Measurements from ENCODE around the gene OR6C76. TPM values are rescaled to one million over a fixed set of nuclear protein-coding genes. Genes with fewer than 3 reads are reported as not detected.

The OR6C76 gene
- total RNA-seq, 1 experiment from 2014 or later = not detected

DNA sequence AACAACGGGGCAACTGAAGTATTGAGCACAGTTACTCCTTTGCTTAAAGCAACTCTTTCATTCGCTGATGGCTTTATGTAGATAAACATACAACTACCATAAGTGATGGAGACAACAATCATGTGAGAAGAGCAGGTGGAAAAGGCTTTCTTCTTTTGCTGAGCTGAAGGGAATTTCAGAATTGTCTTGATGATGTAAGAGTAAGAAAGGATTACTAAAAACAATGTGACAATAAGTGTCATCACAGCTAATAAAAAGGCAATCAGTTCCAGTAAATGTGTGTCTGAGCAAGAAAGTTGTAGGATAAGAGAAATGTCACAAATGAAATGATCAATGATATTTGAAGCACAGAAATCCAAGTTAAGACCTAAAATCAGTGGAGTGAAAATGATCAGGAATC is 43.2 kb downstream of the OR6C76 start:
- no peak overlapping the region for H3K9ac ChIP-seq (ENCODE audit: low read length)
- H3K9me2 ChIP-seq (replicated peaks; ENCODE audit: low read length) = no peaks in the 10 kb centered on the region
- intact Hi-C loops (cut with micrococcal nuclease) = no loop called here
- no peak overlapping the region for H2AFZ ChIP-seq (ENCODE audit: low read length)
- no peaks in the 10 kb centered on the region for H3K79me2 ChIP-seq (ENCODE audit: low read length)
- H3K4me3 ChIP-seq (ENCODE audit: low read length) = no peak overlapping the region
- no peaks in the 10 kb centered on the region for H3F3A ChIP-seq (ENCODE audit: low read length, unreplicated experiment)
- H3K4me1 ChIP-seq (ENCODE audit: insufficient read depth, low read length) = peaks cover 16% of the 10 kb centered on the region
- H3K4me2 ChIP-seq (ENCODE audit: low read length) = no peak overlapping the region
- ATAC-seq = no peak
- H3K9me3 ChIP-seq (ENCODE audit: low read length) = no peaks in the 10 kb centered on the region
- CTCF ChIA-PET = no interaction called here
- no peaks in the 10 kb centered on the region for H4K20me1 ChIP-seq (ENCODE audit: low read length)
- no TSS peak for BruUV-seq (replicated peaks)
- TF ChIP-seq EZH2phosphoT487 (IDR thresholded peaks at IDR 0.05; ENCODE audit: borderline replicate concordance, low read length) (no peak), EZH2 (IDR thresholded peaks at IDR 0.05; ENCODE audit: low read length, unreplicated experiment) (no peak)
- TF ChIP-seq, protein P1, sequence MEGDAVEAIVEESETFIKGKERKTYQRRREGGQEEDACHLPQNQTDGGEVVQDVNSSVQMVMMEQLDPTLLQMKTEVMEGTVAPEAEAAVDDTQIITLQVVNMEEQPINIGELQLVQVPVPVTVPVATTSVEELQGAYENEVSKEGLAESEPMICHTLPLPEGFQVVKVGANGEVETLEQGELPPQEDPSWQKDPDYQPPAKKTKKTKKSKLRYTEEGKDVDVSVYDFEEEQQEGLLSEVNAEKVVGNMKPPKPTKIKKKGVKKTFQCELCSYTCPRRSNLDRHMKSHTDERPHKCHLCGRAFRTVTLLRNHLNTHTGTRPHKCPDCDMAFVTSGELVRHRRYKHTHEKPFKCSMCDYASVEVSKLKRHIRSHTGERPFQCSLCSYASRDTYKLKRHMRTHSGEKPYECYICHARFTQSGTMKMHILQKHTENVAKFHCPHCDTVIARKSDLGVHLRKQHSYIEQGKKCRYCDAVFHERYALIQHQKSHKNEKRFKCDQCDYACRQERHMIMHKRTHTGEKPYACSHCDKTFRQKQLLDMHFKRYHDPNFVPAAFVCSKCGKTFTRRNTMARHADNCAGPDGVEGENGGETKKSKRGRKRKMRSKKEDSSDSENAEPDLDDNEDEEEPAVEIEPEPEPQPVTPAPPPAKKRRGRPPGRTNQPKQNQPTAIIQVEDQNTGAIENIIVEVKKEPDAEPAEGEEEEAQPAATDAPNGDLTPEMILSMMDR (conservative IDR thresholded peaks at IDR 0.05; ENCODE audit: low read depth, low read length) = no peak
- H3K36me3 ChIP-seq (ENCODE audit: low read depth, low read length) = no peaks in the 10 kb centered on the region
- POLR2A ChIA-PET (ENCODE audit: unreplicated experiment) = no interaction called here
- H3K27me3 ChIP-seq (ENCODE audit: low read length) = peaks cover 28% of the 10 kb centered on the region; the same call in 1 of the 2 replicates
- H3K27ac ChIP-seq (ENCODE audit: low read length) = no peak overlapping the region
- peak; percentile 0 for DNase-seq

DNA sequence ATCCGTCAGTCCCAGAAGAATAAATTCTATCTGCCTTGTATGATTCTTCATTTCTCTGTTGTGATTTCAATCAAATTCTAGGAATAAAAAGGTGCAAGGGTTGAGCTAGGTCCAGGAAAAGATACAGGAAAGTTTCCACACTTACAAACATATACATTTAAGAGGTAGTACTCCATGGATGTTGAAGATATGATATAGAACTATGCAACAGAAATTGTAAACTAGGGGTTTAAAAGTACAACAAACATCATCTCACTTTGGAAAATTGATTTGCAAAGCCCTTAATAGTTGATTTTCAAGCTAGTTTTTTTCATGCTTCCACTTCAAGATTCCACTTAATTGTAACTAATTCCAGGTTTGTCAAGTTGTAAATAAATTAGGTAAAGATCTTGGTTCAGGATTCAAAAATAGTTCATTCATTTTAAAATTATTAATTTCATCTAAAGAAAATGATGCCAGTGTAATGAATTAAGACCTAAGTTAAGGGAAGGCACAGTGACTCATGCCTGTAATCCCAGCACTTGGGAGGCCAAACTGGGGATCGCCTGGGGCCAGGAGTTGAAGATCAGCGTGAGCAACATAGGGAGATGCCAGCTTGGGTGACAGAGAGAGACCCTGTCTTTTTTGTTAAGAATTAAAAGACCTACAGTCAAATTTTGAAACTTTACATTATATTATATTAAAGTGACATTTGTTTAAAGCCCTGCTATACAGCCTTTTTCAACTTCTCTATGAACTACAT is 44.2 kb downstream of the OR6C76 start, which contains the start of gene OR6C70:
Gene OR6C70 (minus strand): TSS at position 51 of the 742 bp plus-strand sequence. CDS start 0 bp downstream, at position 51.
- no peaks in the 10 kb centered on the region for H3K79me2 ChIP-seq (ENCODE audit: low read length)
- H3K4me3 ChIP-seq (ENCODE audit: low read length) = peak within 1 kb of the TSS; percentile 25; the same call in 1 of the 2 replicates
- H4K20me1 ChIP-seq (ENCODE audit: low read length) = no peaks in the 10 kb centered on the region
- H3K27me3 ChIP-seq (ENCODE audit: low read length) = peaks cover 28% of the 10 kb centered on the region; the same call in 1 of the 2 replicates
- POLR2A ChIA-PET (ENCODE audit: unreplicated experiment) = no interaction called here
- H3K9me2 ChIP-seq (replicated peaks; ENCODE audit: low read length) = no peaks in the 10 kb centered on the region
- intact Hi-C loops (cut with micrococcal nuclease) = no loop called here
- DNase-seq (peak; percentile 63), ATAC-seq (no peak)
- no peak within 1 kb of the TSS for H2AFZ ChIP-seq (ENCODE audit: low read length)
- H3K9ac ChIP-seq (ENCODE audit: low read length) = no peak within 1 kb of the TSS
- no peaks in the 10 kb centered on the region for H3K9me3 ChIP-seq (ENCODE audit: low read length)
- BruUV-seq (replicated peaks) = no TSS peak
- H3F3A ChIP-seq (ENCODE audit: low read length, unreplicated experiment) = no peaks in the 10 kb centered on the region
- peak within 1 kb of the TSS; percentile 62 for H3K4me2 ChIP-seq (ENCODE audit: low read length)
- H3K4me1 ChIP-seq (ENCODE audit: insufficient read depth, low read length) = peaks cover 16% of the 10 kb centered on the region
- no peaks in the 10 kb centered on the region for H3K36me3 ChIP-seq (ENCODE audit: low read depth, low read length)
- no peak for TF ChIP-seq EZH2 (IDR thresholded peaks at IDR 0.05; ENCODE audit: low read length, unreplicated experiment)
- TF ChIP-seq, protein P1 (conservative IDR thresholded peaks at IDR 0.05; ENCODE audit: low read depth, low read length) = no peak
- TF ChIP-seq EZH2phosphoT487 (IDR thresholded peaks at IDR 0.05; ENCODE audit: borderline replicate concordance, low read length) = no peak
- no peak within 1 kb of the TSS for H3K27ac ChIP-seq (ENCODE audit: low read length)
- CTCF ChIA-PET = no interaction called here

DNA sequence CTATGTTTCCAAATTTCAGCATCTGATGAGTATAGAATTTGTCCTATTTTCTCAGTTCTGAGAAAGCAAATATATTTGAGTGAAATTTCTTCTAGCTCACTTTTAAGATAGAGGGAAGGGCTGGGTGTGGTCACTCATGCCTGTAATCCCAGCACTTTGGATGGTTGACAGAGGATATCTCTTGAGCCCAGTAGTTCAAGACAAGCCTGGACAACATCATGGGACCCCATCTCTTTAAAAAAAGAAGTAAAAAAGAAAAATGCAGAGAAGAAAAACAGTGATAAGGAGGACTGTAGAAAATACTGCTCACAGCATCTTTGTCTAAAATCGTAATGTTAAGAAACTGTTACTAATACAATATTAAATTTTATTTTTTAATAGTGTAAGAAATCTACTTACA is 46.2 kb downstream of the OR6C76 start:
- ChIA-PET CTCF (no interaction called here), POLR2A (ENCODE audit: unreplicated experiment) (no interaction called here)
- Histone ChIP-seq H3F3A (ENCODE audit: low read length, unreplicated experiment) (no peaks in the 10 kb centered on the region), H4K20me1 (ENCODE audit: low read length) (no peaks in the 10 kb centered on the region), H3K4me1 (ENCODE audit: insufficient read depth, low read length) (peaks cover 16% of the 10 kb centered on the region), H3K9me3 (ENCODE audit: low read length) (no peaks in the 10 kb centered on the region), H3K79me2 (ENCODE audit: low read length) (no peaks in the 10 kb centered on the region), H3K9ac (ENCODE audit: low read length) (no peak overlapping the region), H2AFZ (ENCODE audit: low read length) (no peak overlapping the region), H3K4me3 (ENCODE audit: low read length) (no peak overlapping the region), H3K27ac (ENCODE audit: low read length) (no peak overlapping the region), H3K9me2 (replicated peaks; ENCODE audit: low read length) (no peaks in the 10 kb centered on the region), H3K27me3 (ENCODE audit: low read length) (peaks cover 28% of the 10 kb centered on the region; the same call in 1 of the 2 replicates), H3K4me2 (ENCODE audit: low read length) (no peak overlapping the region), H3K36me3 (ENCODE audit: low read depth, low read length) (no peaks in the 10 kb centered on the region)
- TF ChIP-seq, protein P1 (conservative IDR thresholded peaks at IDR 0.05; ENCODE audit: low read depth, low read length) = no peak
- TF ChIP-seq EZH2phosphoT487 (IDR thresholded peaks at IDR 0.05; ENCODE audit: borderline replicate concordance, low read length) (no peak), EZH2 (IDR thresholded peaks at IDR 0.05; ENCODE audit: low read length, unreplicated experiment) (no peak)
- DNase-seq (no peak), ATAC-seq (no peak)
- BruUV-seq (replicated peaks) = no TSS peak
- intact Hi-C loops (cut with micrococcal nuclease) = no loop called here
